Measurements from ENCODE around the gene INSRR.

The INSRR gene

DNA sequence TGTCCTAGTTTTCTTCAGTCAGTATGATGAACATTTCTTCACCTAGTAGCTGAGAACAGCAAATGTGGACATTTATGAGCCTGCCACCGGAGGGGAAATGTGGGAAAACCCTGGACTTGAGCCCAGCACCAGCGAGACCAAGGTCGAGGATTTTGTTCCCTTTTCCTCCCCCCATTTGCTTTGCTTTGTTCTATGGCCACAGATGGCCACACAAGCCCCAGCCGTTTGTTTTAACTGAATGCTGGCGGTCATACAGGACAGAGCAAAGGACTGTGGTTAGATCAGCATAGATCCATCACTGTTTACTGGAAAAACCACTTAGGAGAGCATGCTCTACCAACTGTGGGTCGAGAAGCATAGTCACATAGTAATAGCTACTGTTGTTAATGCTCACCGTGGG, 63.1 kb downstream of the INSRR start:
- H3K27ac ChIP-seq = no peak overlapping the region

GRCh38 chr1:156795374-156795733, 63.6 kb downstream of the INSRR start:
- no peak overlapping the region for H3K27ac ChIP-seq
- TF ChIP-seq, protein P1, sequence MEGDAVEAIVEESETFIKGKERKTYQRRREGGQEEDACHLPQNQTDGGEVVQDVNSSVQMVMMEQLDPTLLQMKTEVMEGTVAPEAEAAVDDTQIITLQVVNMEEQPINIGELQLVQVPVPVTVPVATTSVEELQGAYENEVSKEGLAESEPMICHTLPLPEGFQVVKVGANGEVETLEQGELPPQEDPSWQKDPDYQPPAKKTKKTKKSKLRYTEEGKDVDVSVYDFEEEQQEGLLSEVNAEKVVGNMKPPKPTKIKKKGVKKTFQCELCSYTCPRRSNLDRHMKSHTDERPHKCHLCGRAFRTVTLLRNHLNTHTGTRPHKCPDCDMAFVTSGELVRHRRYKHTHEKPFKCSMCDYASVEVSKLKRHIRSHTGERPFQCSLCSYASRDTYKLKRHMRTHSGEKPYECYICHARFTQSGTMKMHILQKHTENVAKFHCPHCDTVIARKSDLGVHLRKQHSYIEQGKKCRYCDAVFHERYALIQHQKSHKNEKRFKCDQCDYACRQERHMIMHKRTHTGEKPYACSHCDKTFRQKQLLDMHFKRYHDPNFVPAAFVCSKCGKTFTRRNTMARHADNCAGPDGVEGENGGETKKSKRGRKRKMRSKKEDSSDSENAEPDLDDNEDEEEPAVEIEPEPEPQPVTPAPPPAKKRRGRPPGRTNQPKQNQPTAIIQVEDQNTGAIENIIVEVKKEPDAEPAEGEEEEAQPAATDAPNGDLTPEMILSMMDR (conservative IDR thresholded peaks at IDR 0.05) = no peak

More for the DNA sequence above, 63.1 kb downstream of the INSRR start:
- TF ChIP-seq, protein P1 (conservative IDR thresholded peaks at IDR 0.05) = no peak

GRCh38 chr1:156794506-156795373, 64.2 kb downstream of the INSRR start:
- H3K27ac ChIP-seq = no peak overlapping the region
- TF ChIP-seq, protein P1 (conservative IDR thresholded peaks at IDR 0.05) = no peak
